LHCN-M2 (cell line): Measurements from ENCODE around the gene ABCG1. TPM values are rescaled to one million over a fixed set of nuclear protein-coding genes. Genes with fewer than 3 reads are reported as not detected.
"Not testable (repeated sequence)": the region's sequence is repeated elsewhere in the genome, so short reads cannot be mapped to it uniquely, and the experiment has no call there.

ENCODE experiments used
- DNase-seq: peaks from one replicate; pipeline ENCODE4 v3.0.0-alpha.2; 2012; ENCODE audit warnings: low read depth
- polyA plus RNA-seq: library from polyadenylated mRNA; unstranded; fragments of >200 nt; gene quantifications from one replicate; pipeline ENCODE4 v1.2.1, GENCODE V29; 2012; ENCODE audit warnings: missing spikeins
- total RNA-seq: library from RNA; depleted of rRNA; stranded (reverse); fragments of >200 nt; gene quantifications from 2 replicates; pipeline ENCODE4 v1.2.3, GENCODE V29; 2014; rRNA removed

ABCG1 gene
- not detected in 2 replicates for total RNA-seq
- polyA plus RNA-seq = not detected

DNA sequence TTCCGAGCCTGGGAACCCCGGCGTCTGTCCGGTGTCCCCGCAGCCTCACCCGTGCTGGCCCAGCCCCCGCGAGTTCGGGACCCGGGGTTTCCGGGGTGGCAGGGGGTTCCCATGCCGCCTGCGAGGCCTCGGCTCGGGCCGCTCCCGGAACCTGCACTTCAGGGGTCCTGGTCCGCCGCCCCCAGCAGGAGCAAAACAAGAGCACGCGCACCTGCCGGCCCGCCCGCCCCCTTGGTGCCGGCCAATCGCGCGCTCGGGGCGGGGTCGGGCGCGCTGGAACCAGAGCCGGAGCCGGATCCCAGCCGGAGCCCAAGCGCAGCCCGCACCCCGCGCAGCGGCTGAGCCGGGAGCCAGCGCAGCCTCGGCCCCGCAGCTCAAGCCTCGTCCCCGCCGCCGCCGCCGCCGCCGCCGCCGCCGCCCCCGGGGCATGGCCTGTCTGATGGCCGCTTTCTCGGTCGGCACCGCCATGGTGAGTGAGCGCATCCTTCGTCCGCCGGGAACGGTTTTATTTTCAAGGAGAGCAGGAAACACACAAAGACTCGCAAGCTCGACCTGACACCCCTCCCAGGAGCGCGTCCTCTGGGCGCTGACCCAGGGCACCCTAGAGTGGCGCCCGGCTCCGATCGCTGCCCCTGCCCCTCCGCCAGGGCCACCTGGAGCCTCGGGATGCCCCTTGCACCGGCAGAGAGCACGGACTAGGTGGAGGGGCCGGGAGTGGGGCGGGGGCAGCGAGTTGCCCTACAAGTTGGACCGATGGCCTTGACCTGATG, at the start of gene ABCG1:
ABCG1 (plus strand) TSS at position 305 of the 770 bp plus-strand sequence; CDS start at position 428, 123 bp downstream.
- no peak for DNase-seq

DNA sequence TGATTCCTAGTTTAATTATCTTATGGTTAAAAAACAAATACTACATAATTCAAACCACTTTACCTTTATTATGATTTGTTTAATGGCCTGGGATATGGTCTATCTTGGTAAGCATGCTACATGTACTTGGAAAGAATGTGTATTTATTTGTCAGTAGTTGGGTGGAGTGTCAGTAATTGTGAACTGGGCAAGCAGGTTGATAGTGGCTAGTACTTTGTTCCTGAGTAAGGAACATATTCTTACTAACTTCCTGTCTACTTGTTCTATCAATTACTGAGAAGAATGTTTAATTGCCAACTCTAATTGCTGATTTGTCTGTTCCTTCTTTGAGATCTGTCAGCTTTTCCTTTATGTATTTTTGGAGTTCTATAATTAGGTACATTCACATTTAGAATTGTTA, 49.2 kb upstream of the ABCG1 start:
- DNase-seq = no peak

GRCh38 chr21:42171091-42172053, 47.6 kb upstream of the ABCG1 start:
- DNase-seq = no peak

DNA sequence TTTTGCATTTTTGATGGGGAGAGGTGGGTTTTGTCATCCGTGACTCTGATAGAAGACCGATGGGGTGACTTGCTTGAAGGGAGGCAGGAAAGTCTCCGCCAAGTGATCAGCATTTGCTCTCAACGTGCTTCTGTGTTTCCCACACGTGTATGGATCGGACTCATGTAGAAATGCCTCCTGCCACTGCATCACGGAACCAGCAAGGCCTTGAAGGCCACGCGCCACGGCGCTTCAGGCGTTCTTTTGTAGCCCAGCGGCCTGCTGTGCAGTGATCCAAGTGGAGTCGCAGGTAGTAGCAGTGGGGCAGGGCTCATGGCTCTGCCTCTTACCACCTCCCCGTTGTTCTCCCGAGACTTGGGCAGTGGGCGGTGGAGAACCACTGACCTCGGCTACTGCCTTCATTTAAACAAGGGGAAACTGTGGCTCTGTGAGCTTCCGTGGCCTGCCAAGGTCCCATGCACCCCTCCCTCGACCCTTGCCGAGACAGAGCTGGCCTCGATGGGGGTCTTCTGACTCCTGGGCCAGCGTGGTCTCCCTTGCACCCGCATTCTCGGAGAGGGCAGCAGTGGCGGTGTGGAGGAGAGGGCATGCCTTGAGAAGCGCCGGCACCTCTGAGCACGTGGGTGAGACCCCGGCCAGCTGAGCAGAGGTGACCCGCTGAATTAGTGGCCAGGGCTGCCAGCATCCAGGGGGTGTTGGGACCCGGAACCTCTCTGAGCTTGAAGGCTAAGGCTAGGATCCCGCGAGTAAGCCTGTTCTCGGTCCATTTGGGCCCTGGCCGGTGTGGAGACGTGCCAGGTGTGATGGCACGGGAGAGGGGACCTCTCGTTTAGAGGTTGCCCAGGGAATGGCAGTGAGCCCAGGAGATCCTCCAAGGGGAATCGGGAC, 46.1 kb upstream of the ABCG1 start:
- no peak for DNase-seq

- DNase-seq = no peak
Observed at GRCh38 chr21:42174173-42174572, 44.8 kb upstream of the ABCG1 start.

GRCh38 chr21:42175110-42175710, 43.7 kb upstream of the ABCG1 start:
- no peak for DNase-seq

DNA sequence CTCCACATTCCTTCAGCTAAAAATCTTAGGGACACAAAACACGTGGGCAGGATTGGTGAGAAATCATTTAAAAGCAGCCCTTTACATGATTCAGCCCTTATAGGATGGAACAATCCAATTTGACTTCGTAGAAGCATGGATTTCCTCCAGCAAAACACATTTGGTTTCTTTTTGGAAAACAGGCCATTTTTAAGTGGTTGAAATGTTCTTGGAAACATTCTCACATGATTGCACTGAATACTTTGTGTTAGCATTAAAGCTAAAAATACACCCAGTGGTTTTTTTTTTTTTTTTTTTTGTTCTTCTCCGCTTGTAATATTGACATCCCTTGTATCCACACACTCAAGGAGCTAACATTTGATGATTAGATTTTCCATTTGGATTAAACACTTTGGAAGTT, 42.1 kb upstream of the ABCG1 start:
- DNase-seq = no peak

DNA sequence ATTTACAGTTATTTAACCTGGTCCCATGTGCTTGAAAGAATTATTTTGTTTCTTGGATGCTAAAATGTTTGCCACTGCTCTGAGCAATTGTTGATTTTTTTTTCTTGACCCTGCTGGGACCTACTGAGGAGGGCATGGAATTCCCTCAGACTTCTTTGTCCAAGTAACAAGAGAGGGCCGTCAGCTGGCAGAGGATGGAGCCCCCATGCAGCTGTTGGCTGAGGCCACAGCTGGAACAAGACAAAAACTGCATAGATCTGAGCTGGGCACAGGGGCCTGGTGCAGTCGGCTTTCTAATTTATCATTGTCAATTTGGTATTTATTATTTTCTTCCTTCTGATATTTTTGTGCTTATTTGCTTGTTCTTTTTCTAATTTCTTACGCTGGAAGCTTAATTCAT, 39.6 kb upstream of the ABCG1 start:
- DNase-seq = no peak

DNA sequence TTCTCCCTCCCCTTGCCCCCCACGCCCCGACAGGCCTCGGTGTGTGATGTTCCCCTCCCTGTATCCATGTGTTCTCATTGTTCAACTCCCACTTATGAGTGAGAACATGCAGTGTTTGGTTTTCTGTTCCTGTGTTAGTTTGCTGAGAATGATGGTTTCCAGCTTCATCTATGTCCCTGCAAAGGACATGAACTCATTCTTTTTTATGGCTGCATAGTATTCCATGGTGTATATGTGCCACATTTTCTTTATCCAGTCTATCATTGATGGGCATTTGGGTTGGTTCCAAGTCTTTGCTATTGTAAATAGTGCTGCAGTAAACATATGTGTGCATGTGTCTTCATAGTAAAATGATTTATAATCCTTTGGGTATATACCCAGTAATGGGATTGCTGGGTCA, 38.9 kb upstream of the ABCG1 start:
- not testable (repeated sequence) for DNase-seq

- no peak for DNase-seq
Observed at GRCh38 chr21:42182713-42183371, 36.1 kb upstream of the ABCG1 start.

DNA sequence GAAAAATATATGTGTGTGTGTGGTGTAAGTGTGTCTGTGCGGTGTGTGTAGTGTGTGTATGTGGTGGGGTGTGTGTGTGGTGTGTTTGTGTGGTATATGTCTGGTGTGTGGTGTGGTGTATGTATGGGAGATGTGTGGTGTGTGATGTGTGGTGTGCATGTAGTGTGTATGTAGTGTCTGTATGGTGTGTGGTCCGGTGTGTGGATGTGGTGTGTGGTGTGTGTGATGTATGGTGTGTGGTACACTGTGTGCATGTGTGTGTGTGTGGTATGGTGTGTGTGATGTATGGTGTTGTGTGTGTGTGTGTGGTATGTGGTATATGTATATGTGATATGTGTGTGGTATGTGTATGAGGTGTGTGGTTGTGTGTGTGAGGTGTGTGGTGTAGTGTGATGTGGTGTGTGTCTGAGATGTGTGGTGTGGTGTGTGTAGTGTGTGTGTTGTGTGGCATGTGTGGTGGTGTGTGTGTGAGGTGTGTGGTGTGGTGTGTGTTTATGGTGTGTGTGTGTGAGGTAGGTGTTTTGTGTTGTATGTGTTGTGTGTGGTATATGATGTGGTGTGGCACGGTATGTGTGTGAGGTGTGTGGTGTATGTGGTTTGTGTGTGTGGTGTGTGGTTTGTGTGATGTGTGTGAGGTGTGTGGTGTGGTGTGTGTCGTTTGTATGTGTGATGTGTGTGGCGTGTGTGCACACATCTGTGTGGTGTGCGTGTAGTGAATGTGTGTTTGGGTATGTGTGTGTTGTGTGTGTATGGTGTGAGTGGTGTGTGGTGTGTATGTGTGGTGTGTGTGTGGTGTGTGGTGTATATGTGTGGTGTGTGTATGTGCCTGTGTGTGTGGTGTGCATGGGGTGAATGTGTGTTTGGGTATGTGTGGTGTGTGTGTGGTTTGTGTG, 35.3 kb upstream of the ABCG1 start:
- DNase-seq = no peak

- DNase-seq = no peak
Observed at GRCh38 chr21:42186591-42186990, 32.3 kb upstream of the ABCG1 start.

GRCh38 chr21:42187976-42188653, 30.8 kb upstream of the ABCG1 start:
- no peak for DNase-seq

GRCh38 chr21:42188663-42189062, 30.3 kb upstream of the ABCG1 start:
- no peak for DNase-seq

GRCh38 chr21:42189431-42189830, 29.5 kb upstream of the ABCG1 start:
- no peak for DNase-seq

DNA sequence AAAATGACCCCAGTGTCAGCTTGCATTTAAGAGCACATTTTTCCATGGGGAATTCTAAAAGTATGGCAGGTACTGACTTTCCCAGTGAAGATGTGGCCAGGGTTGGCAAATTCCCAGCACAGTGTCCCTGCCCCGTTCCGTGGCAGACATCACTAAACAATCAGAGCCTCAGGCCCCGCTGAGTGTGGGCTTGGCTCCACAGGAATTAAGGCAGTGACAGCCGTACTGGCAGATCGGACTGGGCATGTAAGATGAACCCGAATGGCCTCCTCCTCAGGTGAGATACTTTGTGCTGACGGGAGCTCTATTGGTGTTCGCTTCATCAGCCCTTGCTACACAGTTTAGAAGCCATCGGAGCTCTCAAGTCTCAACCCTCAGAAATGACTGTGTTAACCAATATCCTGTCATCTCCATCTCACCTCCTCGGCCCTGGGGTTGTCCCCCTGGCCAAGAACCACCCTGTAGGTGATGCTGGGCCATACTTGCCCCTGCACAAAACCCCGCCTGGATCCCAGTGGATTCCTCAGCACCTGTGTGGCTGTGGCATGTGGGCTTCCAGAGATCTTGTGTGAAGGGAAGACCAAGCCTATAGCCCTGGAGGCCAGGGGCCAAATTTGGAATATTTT, 29.0 kb upstream of the ABCG1 start:
- no peak for DNase-seq

DNA sequence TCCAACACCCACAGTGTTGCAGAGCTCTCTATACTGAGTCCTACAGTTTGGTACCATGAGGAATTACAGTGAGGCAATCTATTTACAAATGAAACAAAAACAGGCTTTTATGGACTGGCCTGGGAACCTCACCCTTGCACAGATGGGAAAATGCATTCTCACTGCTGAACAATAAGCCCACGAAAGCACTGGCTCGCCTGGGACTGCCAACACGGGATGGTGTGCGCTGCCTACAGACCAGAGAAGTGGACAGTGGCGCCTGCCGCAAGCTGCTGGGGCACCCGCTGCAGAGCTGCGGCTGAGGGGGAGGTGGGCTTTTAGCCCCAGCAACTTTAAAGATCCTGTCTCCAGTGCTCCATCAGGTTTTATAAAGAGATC, 28.5 kb upstream of the ABCG1 start:
- DNase-seq = no peak

DNA sequence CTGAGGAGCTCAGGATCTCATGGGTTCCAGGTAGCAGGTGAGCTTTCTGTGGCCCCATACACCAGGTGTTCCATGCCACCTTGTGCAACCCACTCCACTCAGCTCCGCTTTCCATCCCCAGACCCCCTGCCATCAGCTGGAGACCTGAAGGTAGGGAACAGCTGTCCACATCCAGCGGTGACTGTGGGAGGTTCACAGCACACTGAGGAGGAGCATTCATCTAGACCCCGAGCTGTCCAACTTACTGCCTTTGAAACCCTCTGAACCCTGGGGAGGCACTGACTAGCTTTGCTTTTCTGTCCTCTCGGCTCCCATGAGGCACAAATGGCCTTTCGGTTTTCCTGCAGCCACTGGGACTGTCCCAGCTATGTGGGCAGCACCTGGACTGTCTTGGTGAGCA, 27.9 kb upstream of the ABCG1 start:
- DNase-seq = no peak
